GM20000 (cell line): ENCODE data around the gene PAIP2.
"Not testable (repeated sequence)": the region's sequence is repeated elsewhere in the genome, so short reads cannot be mapped to it uniquely, and the experiment has no call there.

Source experiments
- DNase-seq: peaks from one replicate; pipeline ENCODE4 v3.0.0; 2012; ENCODE audit warnings: low spot score
- CTCF ChIP-seq: IDR thresholded peaks from 2 replicates; pipeline ENCODE4 v1.5.1; 2012; ENCODE audit warnings: mild to moderate bottlenecking, control low read depth; ENCODE audit errors: extremely low read depth, missing control alignments

PAIP2 gene

GRCh38 chr5:139340051-139340450 lies 1.6 kb upstream of the PAIP2 start:
- TF ChIP-seq CTCF: no peak
- no peak for DNase-seq

- TF ChIP-seq CTCF: no peak
Measured at GRCh38 chr5:139341187-139341688, 416 bp upstream of the PAIP2 start.

GRCh38 chr5:139342423-139342723 lies 719 bp downstream of the PAIP2 start:
- DNase-seq: peak; percentile 81
- no peak for TF ChIP-seq CTCF

More at GRCh38 chr5:139341187-139341688, 416 bp upstream of the PAIP2 start:
- no peak for DNase-seq

- TF ChIP-seq CTCF: no peak
Measured at GRCh38 chr5:139343476-139343875, 1.8 kb downstream of the PAIP2 start.

GRCh38 chr5:139344177-139344576 lies 2.5 kb downstream of the PAIP2 start:
- no peak for DNase-seq
- TF ChIP-seq CTCF: no peak

More at GRCh38 chr5:139343476-139343875, 1.8 kb downstream of the PAIP2 start:
- no peak for DNase-seq

- DNase-seq: not testable (repeated sequence)
Measured at GRCh38 chr5:139345442-139345841, 3.8 kb downstream of the PAIP2 start.

- DNase-seq: not testable (repeated sequence)
Measured at GRCh38 chr5:139347863-139348262, 6.2 kb downstream of the PAIP2 start.

GRCh38 chr5:139354186-139354585 lies 12.5 kb downstream of the PAIP2 start:
- no peak for TF ChIP-seq CTCF
- DNase-seq: no peak

GRCh38 chr5:139355900-139356299 lies 14.2 kb downstream of the PAIP2 start:
- not testable (repeated sequence) for DNase-seq
